Esophagus squamous epithelium (tissue), 5 donors: ENCODE measurements around the gene POLR2C. TPM values are rescaled to one million over a fixed set of nuclear protein-coding genes. Genes with fewer than 3 reads are reported as not detected.

Source experiments
- DNase-seq: peaks from one replicate; lab custom pipeline; 2025; lab: John Stamatoyannopoulos, UW
- H3K27ac ChIP-seq, 4 donors: fragments of 200-600 bp; sonication (generic); one replicate each; pipeline ENCODE4 v1.5.1; 2016 to 2019; ENCODE audit warnings: mild to moderate bottlenecking in 1 of 4
- H3K27me3 ChIP-seq, 4 donors: fragments of 200-600 bp; sonication (generic); 1 replicate in 3 of 4; 2 replicates in 1 of 4; pipeline versions ENCODE4 v1.5.1 to v1.6.0; 2017 to 2021; ENCODE audit warnings: antibody characterized with exemption in 1 of 4
- H3K36me3 ChIP-seq, 3 donors: fragments of 200-600 bp; sonication (generic); one replicate each; pipeline ENCODE4 v1.5.1; 2016 to 2019
- H3K4me1 ChIP-seq, 3 donors: fragments of 200-600 bp; sonication (generic); one replicate each; pipeline ENCODE4 v1.5.1; 2017 to 2019
- H3K4me3 ChIP-seq, 4 donors: fragments of 200-600 bp; sonication (generic); 1 replicate in 3 of 4; 2 replicates in 1 of 4; pipeline ENCODE4 v1.5.1; 2016 to 2019; ENCODE audit warnings: mild to moderate bottlenecking in 2 of 4, moderate library complexity in 1 of 4
- H3K9me3 ChIP-seq, 3 donors: fragments of 200-600 bp; sonication (generic); one replicate each; pipeline ENCODE4 v1.5.1; 2016 to 2019
- POLR2A ChIP-seq, 4 donors: fragments of 450-650 bp; IDR thresholded peaks; one replicate each; pipeline ENCODE4 v1.6.1; 2017; ENCODE audit warnings: antibody characterized with exemption in 4 of 4, mild to moderate bottlenecking in 4 of 4, moderate library complexity in 3 of 4
- WGBS, 2 donors: methylation state at CpG; one replicate each; pipeline ENCODE4 v1.1.5; 2018; 5-methylcytosine and 5-hydroxymethylcytosine counted together
- intact Hi-C: fragments of 100-400 bp; cut with DNase I; formaldehyde crosslinking; loops from one replicate; pipeline ENCODE4 v1.15.0; 2022
- total RNA-seq, 4 donors: library from RNA; depleted of rRNA; stranded (reverse); fragments of >200 nt; gene quantifications; one replicate each; pipeline ENCODE4 v1.1.0, GENCODE V29; 2016
- TF ChIP-seq, protein P1 (sequence below), 6 experiments: fragments of 450-650 bp in 4 of 6; fragments of 200-600 bp in 2 of 6; sonication (generic) in 2 of 6; IDR thresholded peaks; one replicate each; pipeline ENCODE4 v1.5.1; 2016 to 2019; ENCODE audit warnings: antibody characterized with exemption in 6 of 6, mild to moderate bottlenecking in 4 of 6, moderate library complexity in 4 of 6
- donor health status: DM: yes; HTN: yes; CAD: no.

The POLR2C gene
- total RNA-seq, 4 donors from 2014 or later = 58.8 to 86.8 (median 71.1) TPM

DNA sequence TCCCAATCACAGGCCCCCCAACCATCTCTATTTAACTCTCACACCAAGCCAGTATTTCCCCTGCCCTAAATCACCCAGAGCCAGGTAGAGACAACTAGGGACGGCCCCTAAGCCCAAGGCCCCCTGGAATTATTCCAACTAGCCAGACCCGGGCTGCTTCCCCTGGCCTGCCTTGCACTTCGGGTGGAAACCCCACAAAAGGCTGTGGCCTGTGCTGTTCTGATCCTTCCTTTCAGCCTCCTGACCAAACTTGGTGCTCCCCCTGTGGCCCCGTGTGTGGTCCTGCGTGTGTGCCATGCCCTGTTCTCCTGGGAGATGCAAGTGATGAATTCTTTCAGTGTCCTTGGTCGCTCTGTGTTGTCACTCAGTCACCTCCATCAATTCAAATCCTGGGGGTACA is 43.0 kb upstream of the POLR2C start:
- no peaks in the 10 kb centered on the region for H3K9me3 ChIP-seq
- 57 to 61% methylated on average over 6 of the region's 6 CpGs for WGBS, 2 donors
- H3K36me3 ChIP-seq = no peaks in the 10 kb centered on the region
- TF ChIP-seq, protein P1, sequence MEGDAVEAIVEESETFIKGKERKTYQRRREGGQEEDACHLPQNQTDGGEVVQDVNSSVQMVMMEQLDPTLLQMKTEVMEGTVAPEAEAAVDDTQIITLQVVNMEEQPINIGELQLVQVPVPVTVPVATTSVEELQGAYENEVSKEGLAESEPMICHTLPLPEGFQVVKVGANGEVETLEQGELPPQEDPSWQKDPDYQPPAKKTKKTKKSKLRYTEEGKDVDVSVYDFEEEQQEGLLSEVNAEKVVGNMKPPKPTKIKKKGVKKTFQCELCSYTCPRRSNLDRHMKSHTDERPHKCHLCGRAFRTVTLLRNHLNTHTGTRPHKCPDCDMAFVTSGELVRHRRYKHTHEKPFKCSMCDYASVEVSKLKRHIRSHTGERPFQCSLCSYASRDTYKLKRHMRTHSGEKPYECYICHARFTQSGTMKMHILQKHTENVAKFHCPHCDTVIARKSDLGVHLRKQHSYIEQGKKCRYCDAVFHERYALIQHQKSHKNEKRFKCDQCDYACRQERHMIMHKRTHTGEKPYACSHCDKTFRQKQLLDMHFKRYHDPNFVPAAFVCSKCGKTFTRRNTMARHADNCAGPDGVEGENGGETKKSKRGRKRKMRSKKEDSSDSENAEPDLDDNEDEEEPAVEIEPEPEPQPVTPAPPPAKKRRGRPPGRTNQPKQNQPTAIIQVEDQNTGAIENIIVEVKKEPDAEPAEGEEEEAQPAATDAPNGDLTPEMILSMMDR (IDR thresholded peaks at IDR 0.05) = no peak
- no peak for TF ChIP-seq POLR2A (IDR thresholded peaks at IDR 0.05)
- H3K27me3 ChIP-seq = no peaks in the 10 kb centered on the region
- H3K4me3 ChIP-seq = no peak overlapping the region
- H3K4me1 ChIP-seq = peaks cover 25 to 47% (median 32%) of the 10 kb centered on the region in 3 donors
- DNase-seq = no peak
- peak overlapping the region in 3 of 4 donors; percentile 23 to 29 (median 25) for H3K27ac ChIP-seq
- intact Hi-C loops = no loop called here

GRCh38 chr16:57422026-57422944 is 40.2 kb upstream of the POLR2C start:
- no peak overlapping the region for H3K4me3 ChIP-seq
- H3K4me1 ChIP-seq = peaks cover 16 to 48% (median 25%) of the 10 kb centered on the region in 3 donors
- TF ChIP-seq POLR2A (IDR thresholded peaks at IDR 0.05) = no peak
- TF ChIP-seq, protein P1 (IDR thresholded peaks at IDR 0.05) = peak; percentile 28 to 61 (median 54)
- no peaks in the 10 kb centered on the region for H3K27me3 ChIP-seq
- DNase-seq = no peak
- WGBS, 2 donors = 27 to 30% methylated on average over 10 of the region's 10 CpGs
- H3K9me3 ChIP-seq = no peaks in the 10 kb centered on the region
- intact Hi-C loops = no loop called here
- peak overlapping the region in 3 of 4 donors; percentile 22 to 62 (median 39) for H3K27ac ChIP-seq
- peaks cover 0 to 3% (median 0%) of the 10 kb centered on the region in 3 donors for H3K36me3 ChIP-seq

GRCh38 chr16:57423152-57423551 is 39.3 kb upstream of the POLR2C start:
- intact Hi-C loops = no loop called here
- no peak for DNase-seq
- Histone ChIP-seq H3K4me3 (no peak overlapping the region), H3K27me3 (no peaks in the 10 kb centered on the region), H3K9me3 (no peaks in the 10 kb centered on the region), H3K27ac (peak overlapping the region in 1 of 4 donors; percentile 10), H3K4me1 (peaks cover 13 to 41% (median 17%) of the 10 kb centered on the region in 3 donors), H3K36me3 (peaks cover 0 to 12% (median 1%) of the 10 kb centered on the region in 3 donors)
- WGBS, 2 donors = 71 to 83% methylated on average over 2 of the region's 2 CpGs
- TF ChIP-seq, protein P1 (IDR thresholded peaks at IDR 0.05) = no peak
- TF ChIP-seq POLR2A (IDR thresholded peaks at IDR 0.05) = no peak

DNA sequence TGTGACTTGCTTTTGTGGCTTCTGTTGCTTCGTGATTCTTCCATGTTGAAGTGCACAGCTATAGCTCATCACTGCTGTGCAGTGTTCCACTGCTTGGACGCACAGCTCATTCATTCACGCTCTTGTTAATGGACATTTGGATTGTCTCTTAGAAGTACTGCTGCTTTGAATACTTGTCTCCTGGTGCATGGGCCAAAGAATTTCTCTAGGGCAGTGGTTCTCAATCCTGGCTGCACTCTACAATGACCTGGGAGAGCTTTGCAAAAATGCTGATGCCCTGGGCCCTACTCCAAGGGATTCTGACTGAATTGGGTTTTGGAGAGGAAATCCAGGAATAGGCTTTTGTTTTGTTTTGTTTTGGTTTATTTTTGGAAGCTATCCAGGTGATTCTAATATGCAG is 37.9 kb upstream of the POLR2C start:
- no peak for DNase-seq
- H3K9me3 ChIP-seq = no peaks in the 10 kb centered on the region
- H3K27ac ChIP-seq = no peak overlapping the region
- no peak overlapping the region for H3K4me3 ChIP-seq
- intact Hi-C loops = no loop called here
- TF ChIP-seq POLR2A (IDR thresholded peaks at IDR 0.05) = no peak
- TF ChIP-seq, protein P1 (IDR thresholded peaks at IDR 0.05) = no peak
- 56 to 68% methylated on average over 3 of the region's 3 CpGs for WGBS, 2 donors
- H3K27me3 ChIP-seq = no peaks in the 10 kb centered on the region
- H3K4me1 ChIP-seq = peaks cover 4 to 27% (median 10%) of the 10 kb centered on the region in 3 donors
- H3K36me3 ChIP-seq = peaks cover 0 to 26% (median 12%) of the 10 kb centered on the region in 3 donors

- intact Hi-C loops = no loop called here
- TF ChIP-seq POLR2A (IDR thresholded peaks at IDR 0.05) = no peak
- H3K4me3 ChIP-seq = no peak overlapping the region
- peaks cover 4 to 27% (median 10%) of the 10 kb centered on the region in 3 donors for H3K4me1 ChIP-seq
- no peak for DNase-seq
- no peaks in the 10 kb centered on the region for H3K27me3 ChIP-seq
- no peak overlapping the region for H3K27ac ChIP-seq
- no peaks in the 10 kb centered on the region for H3K9me3 ChIP-seq
- WGBS, 2 donors = 87% methylated on average over 7 of the region's 7 CpGs; no CpG with 5 or more reads in 1 of the 2 donors
- peaks cover 8 to 44% (median 27%) of the 10 kb centered on the region in 3 donors for H3K36me3 ChIP-seq
Measured at GRCh38 chr16:57426356-57426755, 36.1 kb upstream of the POLR2C start.
